GM12878 (cell line): ENCODE results near the gene F3. TPM values are rescaled to one million over a fixed set of nuclear protein-coding genes. Genes with fewer than 3 reads are reported as not detected.

Experiments
- ATAC-seq: fragments of 200-7000 bp; cut with Tn5 transposase; 3 replicates; pipeline ENCODE4 v1.9.1; 2020; ENCODE audit warnings: mild to moderate bottlenecking, moderate library complexity
- BruUV-seq: library from RNA; stranded (reverse); fragments of 400-500 nt; replicated peaks from 2 replicates; lab custom pipeline; 2021; lab: Mats Ljungman, UMichigan
- CTCF ChIA-PET: fragments of 300-600 bp; sonication (Branson Sonifier 250); formaldehyde crosslinking; extraction: SDS; loops from one replicate; lab custom pipeline; 2021; ENCODE audit warnings: inconsistent platforms; lab: Yijun Ruan, JAX
- POLR2A ChIA-PET: fragments of 350-600 bp; formaldehyde crosslinking; extraction: SDS; loops from one replicate; lab custom pipeline; 2021; ENCODE audit warnings: inconsistent platforms; lab: Charles Lee
- RAD21 ChIA-PET: fragments of 300-600 bp; sonication (Branson Sonifier 250); formaldehyde crosslinking; loops from one replicate; lab custom pipeline; 2023; ENCODE audit warnings: antibody characterized with exemption; ENCODE audit not compliant: unreplicated experiment; lab: Charles Lee
- SMC1A ChIA-PET: fragments of 300-600 bp; sonication (Branson Sonifier 250); formaldehyde crosslinking; loops from one replicate; lab custom pipeline; 2023; ENCODE audit not compliant: unreplicated experiment, uncharacterized antibody; lab: Charles Lee
- DNase-seq: peaks from one replicate; pipeline ENCODE4 v3.0.0-alpha.2; 2011; ENCODE audit warnings: low read depth, low spot score
- FAIRE-seq: peaks from 3 replicates; lab custom pipeline; 2011; peaks lifted over from hg19 to GRCh38; lab: Jason Lieb, UNC
- H2AFZ ChIP-seq: 2 replicates; pipeline ENCODE4 v1.6.0; 2011; ENCODE audit warnings: low read depth, low read length, control low read depth; ENCODE audit not compliant: control insufficient read depth
- H3K27ac ChIP-seq: 2 replicates; pipeline ENCODE4 v1.5.1; 2011; ENCODE audit warnings: control low read depth; ENCODE audit not compliant: control insufficient read depth, insufficient read depth
- H3K27me3 ChIP-seq, 2 experiments: replicated peaks in 1 of 2; 2 replicates each; pipeline versions ENCODE4 v1.6.0 to v1.6.1; 2011; ENCODE audit warnings: low read length in 1 of 2; ENCODE audit not compliant: control insufficient read depth in 2 of 2, insufficient read depth in 2 of 2
- H3K36me3 ChIP-seq, 2 experiments: 2 replicates each; pipeline ENCODE4 v1.5.1; 2011; ENCODE audit warnings: low read length in 1 of 2; ENCODE audit not compliant: control insufficient read depth in 2 of 2, insufficient read depth in 2 of 2
- H3K4me1 ChIP-seq: 2 replicates; pipeline ENCODE4 v1.6.1; 2011; ENCODE audit warnings: mild to moderate bottlenecking, low read length, moderate library complexity, mixed read lengths; ENCODE audit not compliant: control insufficient read depth, insufficient read depth
- H3K4me2 ChIP-seq: 2 replicates; pipeline ENCODE4 v1.6.0; 2011; ENCODE audit warnings: control low read depth; ENCODE audit not compliant: control insufficient read depth, insufficient read depth
- H3K4me3 ChIP-seq: fragments of 200-600 bp; sonication (generic); 2 replicates; pipeline ENCODE4 v1.5.1; 2016
- H3K79me2 ChIP-seq: 2 replicates; pipeline ENCODE4 v1.6.0; 2011; ENCODE audit warnings: low read length; ENCODE audit not compliant: control insufficient read depth, insufficient read depth
- H3K9ac ChIP-seq: 2 replicates; pipeline ENCODE4 v1.8.0; 2011; ENCODE audit warnings: low read length, control low read depth, mixed read lengths; ENCODE audit not compliant: control insufficient read depth, insufficient read depth
- H3K9me3 ChIP-seq: replicated peaks from 3 replicates; pipeline ENCODE4 v1.5.1; 2011; ENCODE audit warnings: mild to moderate bottlenecking, low read length; ENCODE audit not compliant: control insufficient read depth, insufficient read depth
- H4K20me1 ChIP-seq: 2 replicates; pipeline ENCODE4 v1.6.0; 2011; ENCODE audit not compliant: control insufficient read depth, insufficient read depth
- E2F8 ChIP-seq: fragments of 450-650 bp; IDR thresholded peaks from 2 replicates; pipeline ENCODE4 v1.6.1; 2018; ENCODE audit warnings: mild to moderate bottlenecking, low read depth, moderate library complexity; ENCODE audit not compliant: partially characterized antibody
- ETV6 ChIP-seq, 2 experiments: fragments of 450-650 bp in 1 of 2; IDR thresholded peaks in 1 of 2; conservative IDR thresholded peaks in 1 of 2; 2 replicates each; pipeline ENCODE4 v1.6.1; 2014; ENCODE audit warnings: antibody characterized with exemption in 1 of 2, borderline replicate concordance in 1 of 2, low read depth in 1 of 2, mild to moderate bottlenecking in 1 of 2, moderate library complexity in 1 of 2
- FOXM1 ChIP-seq: IDR thresholded peaks from 2 replicates; pipeline ENCODE4 v1.6.1; 2012; ENCODE audit warnings: low read depth, mild to moderate bottlenecking, inconsistent platforms, low read length, moderate library complexity
- GABPA ChIP-seq: IDR thresholded peaks from 2 replicates; pipeline ENCODE4 v1.6.1; 2014; ENCODE audit warnings: antibody characterized with exemption, low read depth, mild to moderate bottlenecking, inconsistent platforms
- HDAC2 ChIP-seq: fragments of 200-600 bp; sonication (generic); IDR thresholded peaks from 2 replicates; pipeline ENCODE4 v1.6.1; 2017
- HDAC6 ChIP-seq: fragments of 200-600 bp; sonication (generic); IDR thresholded peaks from one replicate; pipeline ENCODE4 v1.8.0; 2017; ENCODE audit warnings: antibody characterized with exemption; ENCODE audit not compliant: unreplicated experiment
- MAX ChIP-seq: IDR thresholded peaks from 2 replicates; pipeline ENCODE4 v1.6.1; 2012; ENCODE audit warnings: low read depth, low read length, improper control_type of control experiment
- MLLT1 ChIP-seq: fragments of 450-650 bp; IDR thresholded peaks from 2 replicates; pipeline ENCODE4 v1.6.1; 2016; ENCODE audit warnings: mild to moderate bottlenecking
- PAX8 ChIP-seq: fragments of 450-650 bp; IDR thresholded peaks from 2 replicates; pipeline ENCODE4 v1.6.1; 2017; ENCODE audit warnings: mild to moderate bottlenecking, moderate library complexity
- SMAD1 ChIP-seq: fragments of 450-650 bp; IDR thresholded peaks from 2 replicates; pipeline ENCODE4 v1.6.1; 2018; ENCODE audit warnings: mild to moderate bottlenecking, low read depth; ENCODE audit not compliant: partially characterized antibody
- SMAD5 ChIP-seq: IDR thresholded peaks from 2 replicates; pipeline ENCODE4 v1.6.1; 2016; ENCODE audit warnings: antibody characterized with exemption, low read depth
- YY1 ChIP-seq: IDR thresholded peaks from 2 replicates; pipeline ENCODE4 v1.6.1; 2011; ENCODE audit warnings: low read depth, mild to moderate bottlenecking, low read length
- ZNF622 ChIP-seq: fragments of 450-650 bp; IDR thresholded peaks from 2 replicates; pipeline ENCODE4 v1.6.1; 2017; ENCODE audit warnings: mild to moderate bottlenecking, inconsistent platforms
- ZZZ3 ChIP-seq: IDR thresholded peaks from 2 replicates; pipeline ENCODE4 v1.6.1; 2011; ENCODE audit warnings: low read depth; ENCODE audit not compliant: control insufficient read depth, insufficient read length
- WGBS: methylation state at CpG from one replicate; pipeline ENCODE4 v1.1.6; 2016; ENCODE audit warnings: low lambda C conversion rate; ENCODE audit not compliant: insufficient replicate concordance, insufficient coverage; ENCODE audit errors: missing lambda C conversion rate; 5-methylcytosine and 5-hydroxymethylcytosine counted together
- in situ Hi-C: fragments of 300-500 bp; cut with MboI; formaldehyde crosslinking; loops from 9 replicates; pipeline ENCODE4 v1.14.3; 2018; ENCODE audit warnings: mixed read lengths
- intact Hi-C: fragments of 100-400 bp; cut with micrococcal nuclease; formaldehyde crosslinking; loops from one replicate; pipeline ENCODE4 v1.14.2; 2022; ENCODE audit not compliant: unreplicated experiment
- polyA plus RNA-seq, 11 experiments: library from polyadenylated mRNA; depleted of rRNA in 4 of 11; unstranded in 6 of 11; stranded (reverse) in 5 of 11; fragments of >200 nt; fragmentation: Nextera tagmentation in 4 of 11; fragmentation: Illumina TruSeq in 1 of 11; extraction: Ambion mirVana in 4 of 11; extraction: Trizol in 1 of 11; gene quantifications; 1 replicate in 1 of 11; 2 replicates in 10 of 11; pipeline versions ENCODE4 v1.2.1 to v1.2.3, GENCODE V29; 2011 to 2016; ENCODE audit warnings: inconsistent platforms in 2 of 11, missing spikeins in 2 of 11, low read depth in 1 of 11
- total RNA-seq, 4 experiments: library from RNA; depleted of rRNA in 3 of 4; stranded (reverse); fragments of >200 nt in 3 of 4; fragmentation: Illumina TruSeq in 1 of 4; extraction: Trizol in 1 of 4; gene quantifications; 2 replicates each; pipeline versions ENCODE4 v1.2.1 to v1.2.3, GENCODE V29; 2013 to 2021

F3 gene
- total and polyA plus RNA-seq, 10 of the 15 experiments (the other 5 are each of a cell fraction or from before 2014, with no cell fraction given), result 0.18 to 0.33 TPM; not detected in 8

GRCh38 chr1:94562519-94563260 is 21.1 kb upstream of the F3 start (continued):
- TF ChIP-seq ZZZ3 (no peak), E2F8 (no peak), GABPA (no peak), ZNF622 (no peak)

DNA sequence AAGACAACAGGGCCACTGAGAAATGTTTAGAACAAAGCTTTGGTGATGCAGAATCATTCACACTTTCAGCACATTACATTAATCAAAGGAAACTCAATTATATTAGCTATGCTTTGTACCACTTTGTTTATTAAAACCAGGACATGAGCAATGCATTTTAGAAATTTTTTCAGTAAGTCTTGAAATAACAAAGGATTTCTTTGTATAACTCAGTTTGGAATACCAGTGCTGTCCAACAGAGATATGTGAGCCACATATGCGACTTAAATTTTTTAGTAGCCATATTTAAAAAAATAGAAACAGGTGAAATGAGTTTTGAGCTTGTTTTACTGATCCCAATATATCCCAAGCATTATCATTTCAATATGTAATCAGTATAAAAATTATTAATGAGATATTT is 18.8 kb upstream of the F3 start:
- TF ChIP-seq MLLT1 (no peak), SMAD1 (no peak), MAX (no peak), YY1 (no peak), PAX8 (no peak), HDAC2 (no peak), HDAC6 (no peak), FOXM1 (no peak), ETV6 (conservative IDR thresholded peaks at IDR 0.05 in 1 of 2, IDR thresholded peaks at IDR 0.05 in 1 of 2; ENCODE audit: borderline replicate concordance in 1 of 2, low read depth in 1 of 2) (no peak), SMAD5 (no peak)
- TF ChIP-seq, all 136 proteins: peak for 0
- SMC1A ChIA-PET, result interaction anchor here (0.6 to 1.3 kb wide), 4 partner anchors 14 to 246 kb away, joined by 3 to 6 read pairs (median 3); partner anchors contain the start of gene F3
- no peak overlapping the region for H3K27ac ChIP-seq
- no peak overlapping the region for H2AFZ ChIP-seq
- WGBS, result 46% methylated on average over 1 of the region's 1 CpG
- H3K4me2 ChIP-seq, result no peak overlapping the region
- RAD21 ChIA-PET, result no interaction called here
- no peaks in the 10 kb centered on the region for H3K79me2 ChIP-seq
- no peaks in the 10 kb centered on the region for H3K36me3 ChIP-seq
- intact Hi-C loops (no loop called here), in situ Hi-C loops (no loop called here)
- H3K4me3 ChIP-seq, result no peak overlapping the region
- H3K27me3 ChIP-seq, result peaks cover 0 to 1% of the 10 kb centered on the region in 2 experiments; a peak in 1 of 4 replicates
- DNase-seq (no peak), ATAC-seq (no peak), FAIRE-seq (no peak)
- H3K9ac ChIP-seq, result no peak overlapping the region
- H3K4me1 ChIP-seq, result no peaks in the 10 kb centered on the region
- POLR2A ChIA-PET, result no interaction called here
- no peaks in the 10 kb centered on the region for H4K20me1 ChIP-seq
- no peaks in the 10 kb centered on the region for H3K9me3 ChIP-seq
- CTCF ChIA-PET, result interaction anchor here (0.9 kb wide), 2 partner anchors 38 to 79 kb away, joined by 3 to 4 read pairs; no protein-coding TSS in a partner anchor
- no TSS peak for BruUV-seq
